ENCODE results near the gene KLHDC2.
A peak's percentile ranks its signal among the peaks of the same experiment; 100 is the strongest.
"Not testable (repeated sequence)": the region's sequence is repeated elsewhere in the genome, so short reads cannot be mapped to it uniquely, and the experiment has no call there.

The KLHDC2 gene, protein sequence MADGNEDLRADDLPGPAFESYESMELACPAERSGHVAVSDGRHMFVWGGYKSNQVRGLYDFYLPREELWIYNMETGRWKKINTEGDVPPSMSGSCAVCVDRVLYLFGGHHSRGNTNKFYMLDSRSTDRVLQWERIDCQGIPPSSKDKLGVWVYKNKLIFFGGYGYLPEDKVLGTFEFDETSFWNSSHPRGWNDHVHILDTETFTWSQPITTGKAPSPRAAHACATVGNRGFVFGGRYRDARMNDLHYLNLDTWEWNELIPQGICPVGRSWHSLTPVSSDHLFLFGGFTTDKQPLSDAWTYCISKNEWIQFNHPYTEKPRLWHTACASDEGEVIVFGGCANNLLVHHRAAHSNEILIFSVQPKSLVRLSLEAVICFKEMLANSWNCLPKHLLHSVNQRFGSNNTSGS

DNA sequence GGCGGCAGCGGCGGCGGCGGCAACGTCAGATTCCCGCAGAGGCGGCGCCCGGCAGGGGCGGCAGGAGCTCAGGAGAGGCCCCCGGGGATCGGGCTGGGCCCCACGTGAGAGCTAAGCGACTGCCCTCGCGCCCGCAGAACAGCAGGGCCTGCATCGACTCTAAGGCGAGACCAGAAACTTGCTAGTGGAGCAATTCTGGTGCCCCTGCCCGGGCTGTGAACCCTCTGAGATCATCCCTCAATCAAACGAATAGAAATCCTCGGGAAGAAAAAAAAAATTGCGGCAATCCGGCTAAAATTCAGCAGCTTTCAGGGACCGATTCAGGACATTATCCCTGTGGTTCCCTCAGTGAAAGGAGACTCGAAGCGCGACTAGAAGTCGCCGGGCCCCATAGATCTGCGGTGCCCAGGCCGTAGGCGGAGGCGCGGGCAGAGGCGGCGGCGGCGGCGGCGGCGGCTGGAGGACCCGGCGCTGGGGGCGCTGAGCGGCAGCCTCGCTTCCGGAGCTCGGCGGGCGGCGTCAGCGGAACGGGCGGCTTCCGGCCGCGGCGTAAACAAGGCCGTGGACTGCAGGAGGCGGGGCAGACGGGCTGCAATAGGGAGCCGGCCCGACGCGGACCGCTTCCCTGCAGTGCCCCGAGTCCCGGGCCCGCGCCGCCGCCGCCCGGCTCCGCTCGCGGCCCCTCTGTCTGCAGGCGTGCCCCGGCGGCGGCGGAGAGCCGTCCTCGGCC, at the start of gene KLHDC2:
Gene KLHDC2, plus strand, starts transcription at position 583 of the 730 bp plus-strand sequence. CDS start 316 bp downstream, outside the sequence.
- peak; percentile 92 for DNase-seq

DNA sequence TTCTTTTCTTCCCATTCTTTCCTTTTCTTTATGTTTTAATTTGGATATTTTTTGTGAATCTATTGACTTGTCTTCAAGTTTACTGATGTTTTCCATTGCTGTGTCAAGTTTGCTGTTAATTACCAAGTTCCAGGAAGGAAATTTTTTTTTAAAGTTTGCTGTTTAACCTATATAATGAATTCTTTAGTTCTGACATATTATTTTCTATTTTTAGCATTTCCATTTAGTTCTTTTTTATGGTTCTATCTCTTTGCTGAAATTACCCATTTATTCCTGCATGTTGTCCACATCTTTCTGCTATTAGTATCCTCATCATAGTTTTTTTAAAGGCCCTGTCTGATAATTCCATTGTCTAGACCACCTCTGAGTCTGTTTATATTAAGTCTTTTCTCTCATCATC, 47.2 kb upstream of the KLHDC2 start:
- no peak for DNase-seq

DNA sequence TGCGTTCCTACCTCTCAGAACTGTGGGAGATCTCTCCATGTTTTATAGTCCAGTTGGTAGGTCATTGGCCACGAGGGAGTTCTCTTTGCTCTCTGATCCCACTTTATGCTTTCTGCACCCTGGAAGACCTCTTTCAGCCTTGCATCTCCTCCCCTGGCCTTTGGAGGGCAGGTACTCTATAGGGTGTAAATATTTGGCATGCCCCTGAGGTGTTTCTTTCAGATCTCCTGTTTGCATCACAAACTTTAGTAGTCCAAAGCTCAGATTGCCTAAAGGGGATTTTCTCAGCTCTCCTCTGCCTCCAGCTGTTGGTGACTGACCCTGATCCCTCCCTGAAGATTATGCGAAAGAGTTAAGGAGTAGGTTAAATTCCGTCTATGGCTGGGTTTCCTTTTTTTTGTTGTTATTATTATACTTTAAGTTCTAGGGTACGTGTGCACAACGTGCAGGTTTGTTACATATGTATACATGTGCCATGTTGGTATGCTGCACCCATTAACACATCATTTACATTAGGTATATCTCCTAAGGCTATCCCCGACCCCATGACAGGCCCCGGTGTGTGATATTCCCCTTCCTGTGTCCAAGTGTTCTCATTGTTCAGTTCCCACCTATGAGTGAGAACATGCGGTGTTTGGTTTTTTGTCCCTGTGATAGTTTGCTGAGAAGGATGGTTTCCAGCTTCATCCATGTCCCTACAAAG, 46.1 kb upstream of the KLHDC2 start:
- DNase-seq, result not testable (repeated sequence)

DNA sequence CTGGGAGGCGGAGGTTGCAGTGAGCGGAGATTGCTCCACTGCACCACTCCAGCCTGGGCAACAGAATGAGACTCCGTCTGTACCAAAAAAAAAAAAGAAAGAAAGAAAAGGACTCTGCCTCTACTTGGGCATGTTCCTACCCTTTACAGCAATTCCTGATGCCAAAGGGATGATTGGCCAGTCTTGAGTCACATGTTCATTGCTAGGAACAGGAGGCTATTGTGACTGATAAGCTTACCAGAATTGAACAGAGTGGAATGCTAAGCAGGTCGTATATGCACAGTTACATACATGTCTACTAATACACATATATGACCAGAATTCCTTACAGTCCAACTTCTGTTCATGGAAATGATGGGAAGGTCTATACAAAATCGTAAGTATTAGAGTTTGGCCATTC, 40.8 kb upstream of the KLHDC2 start:
- DNase-seq, result no peak

DNA sequence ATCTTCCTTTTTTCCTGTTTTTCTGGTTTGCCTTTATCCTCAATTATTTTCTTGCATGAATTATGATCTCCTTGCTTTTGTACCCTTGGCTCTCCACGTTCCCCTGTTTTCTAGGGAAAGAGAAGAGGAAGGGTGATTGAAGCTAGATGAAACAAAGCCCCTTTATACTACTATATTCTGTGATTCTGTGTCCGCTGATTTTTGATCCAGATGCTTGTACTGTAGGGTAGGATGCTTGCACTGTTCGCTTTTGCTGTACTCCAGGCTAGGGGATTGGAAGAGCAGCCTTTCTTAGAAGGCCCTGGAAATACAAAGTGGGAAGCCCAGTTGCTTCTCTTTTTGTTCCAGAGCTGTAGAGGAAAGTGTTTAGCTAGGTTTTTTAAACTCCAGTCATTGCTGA, 35.1 kb upstream of the KLHDC2 start:
- no peak for DNase-seq

DNA sequence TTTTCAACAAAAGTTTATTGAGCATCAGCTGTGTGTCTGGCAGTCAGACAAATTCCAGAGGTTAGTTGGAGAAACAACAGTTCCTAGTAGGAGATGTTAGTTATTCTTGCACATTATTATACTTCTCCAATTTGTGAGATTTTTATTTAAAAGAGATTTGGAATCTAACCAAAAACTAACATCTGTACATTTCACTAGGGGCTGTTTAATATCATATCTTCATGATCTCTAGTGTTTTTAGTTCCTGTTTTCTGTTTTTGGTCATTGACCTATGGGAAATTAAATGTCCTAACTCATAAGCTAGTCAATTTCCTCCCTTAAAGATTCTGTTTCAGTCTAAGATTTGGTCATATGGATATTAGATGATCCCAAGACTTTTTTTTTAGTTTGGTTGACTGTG, 34.1 kb upstream of the KLHDC2 start:
- DNase-seq, result no peak

DNA sequence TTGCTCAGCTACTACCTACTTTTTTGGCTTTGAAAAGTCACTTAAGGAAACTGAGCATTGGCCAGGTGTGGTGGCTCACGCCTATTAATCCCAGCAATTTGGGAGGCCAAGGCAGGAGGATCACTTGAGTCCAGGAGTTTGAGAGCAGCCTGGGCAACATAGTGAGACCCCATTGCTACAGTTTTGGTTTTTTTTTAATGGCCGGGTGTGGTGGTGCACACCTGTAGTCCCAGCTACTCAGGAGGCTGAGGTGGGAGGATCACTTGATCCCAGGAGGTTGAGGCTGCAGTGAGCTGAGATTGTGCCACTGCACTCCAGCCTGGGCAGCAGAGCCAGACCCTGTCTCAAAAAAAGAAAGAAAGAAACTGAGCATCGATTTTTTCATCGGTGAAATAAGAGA, 32.3 kb upstream of the KLHDC2 start:
- DNase-seq, result not testable (repeated sequence)

DNA sequence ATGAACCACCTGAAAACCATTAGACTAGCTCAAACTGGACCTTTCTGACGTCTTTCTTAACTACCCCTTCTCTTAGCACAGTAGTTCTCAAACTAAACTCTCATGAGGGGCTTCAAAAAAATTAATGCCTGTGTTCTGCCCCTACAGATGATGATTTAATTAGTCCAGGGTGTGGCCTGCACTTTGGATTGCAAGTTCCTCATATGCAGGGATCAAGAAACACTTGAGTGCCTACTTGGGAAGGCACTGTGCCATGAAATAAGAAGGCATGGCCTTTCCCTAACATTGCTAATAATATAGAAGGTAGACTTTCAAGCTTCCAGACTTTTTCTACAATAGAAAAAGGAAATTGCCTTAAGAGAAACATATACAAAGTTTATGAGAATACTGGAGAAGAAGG, 22.8 kb upstream of the KLHDC2 start:
- DNase-seq, result no peak

DNA sequence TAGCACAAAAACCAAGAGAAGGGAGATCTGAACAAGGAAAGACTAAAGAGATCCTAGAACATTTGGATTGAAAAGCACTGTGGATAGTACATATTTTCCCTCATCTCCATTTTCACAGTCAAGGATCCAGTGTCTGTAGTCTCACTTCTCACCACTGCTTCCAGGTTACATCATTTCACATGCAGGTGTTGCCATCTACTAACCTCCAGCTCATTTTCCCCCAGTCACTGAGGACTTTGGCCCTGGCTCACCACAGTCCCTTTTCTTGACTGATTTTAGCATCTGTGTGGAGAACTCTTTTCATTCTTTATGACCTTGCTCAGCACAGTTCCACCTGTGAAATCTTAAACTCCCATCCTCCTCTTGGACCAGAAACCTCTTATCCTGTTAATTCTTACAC, 21.5 kb upstream of the KLHDC2 start:
- not testable (repeated sequence) for DNase-seq

DNA sequence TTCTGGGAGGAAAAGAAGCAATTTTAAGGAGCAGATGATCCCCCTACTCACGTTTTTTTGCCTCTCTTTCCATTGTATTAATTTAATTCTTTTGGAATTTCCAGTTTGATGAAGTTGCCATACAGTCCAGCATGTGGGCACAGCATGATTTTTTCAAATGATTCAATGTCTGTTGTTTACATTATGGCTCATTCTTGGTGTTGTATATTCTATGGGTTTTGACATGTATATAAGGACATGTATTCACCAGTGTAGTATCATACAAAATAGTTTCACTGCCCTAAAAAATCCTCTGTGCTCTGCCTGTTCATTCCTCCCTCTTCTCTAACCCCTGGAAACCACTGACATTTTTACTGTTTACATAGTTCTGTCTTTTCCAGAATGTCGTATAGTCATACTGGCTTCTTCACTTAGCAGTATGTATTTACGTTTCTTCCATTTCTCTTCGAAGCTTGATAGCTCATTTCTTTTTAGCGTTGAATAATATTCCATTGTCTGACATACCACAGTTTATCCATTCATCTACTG, 13.3 kb upstream of the KLHDC2 start:
- DNase-seq, result no peak

DNA sequence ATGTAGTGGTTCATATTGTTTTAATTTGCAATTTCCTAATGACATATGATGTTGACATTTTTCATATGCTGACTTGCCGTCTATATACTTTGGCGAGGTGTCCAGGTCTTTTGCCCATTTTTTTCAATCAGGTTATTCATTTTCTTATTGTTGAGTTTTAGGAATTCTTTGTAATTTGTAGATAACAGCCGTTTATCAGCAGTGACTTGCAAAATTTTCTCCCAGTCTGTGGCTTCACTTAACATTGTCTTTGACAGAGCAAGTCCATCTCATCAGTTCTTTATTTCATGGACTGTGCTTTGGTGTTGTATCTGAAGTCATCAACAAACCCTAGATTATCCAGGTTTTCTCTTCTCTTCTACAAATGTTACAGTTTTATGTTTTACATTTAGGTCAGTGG, 12.6 kb upstream of the KLHDC2 start:
- DNase-seq, result no peak

DNA sequence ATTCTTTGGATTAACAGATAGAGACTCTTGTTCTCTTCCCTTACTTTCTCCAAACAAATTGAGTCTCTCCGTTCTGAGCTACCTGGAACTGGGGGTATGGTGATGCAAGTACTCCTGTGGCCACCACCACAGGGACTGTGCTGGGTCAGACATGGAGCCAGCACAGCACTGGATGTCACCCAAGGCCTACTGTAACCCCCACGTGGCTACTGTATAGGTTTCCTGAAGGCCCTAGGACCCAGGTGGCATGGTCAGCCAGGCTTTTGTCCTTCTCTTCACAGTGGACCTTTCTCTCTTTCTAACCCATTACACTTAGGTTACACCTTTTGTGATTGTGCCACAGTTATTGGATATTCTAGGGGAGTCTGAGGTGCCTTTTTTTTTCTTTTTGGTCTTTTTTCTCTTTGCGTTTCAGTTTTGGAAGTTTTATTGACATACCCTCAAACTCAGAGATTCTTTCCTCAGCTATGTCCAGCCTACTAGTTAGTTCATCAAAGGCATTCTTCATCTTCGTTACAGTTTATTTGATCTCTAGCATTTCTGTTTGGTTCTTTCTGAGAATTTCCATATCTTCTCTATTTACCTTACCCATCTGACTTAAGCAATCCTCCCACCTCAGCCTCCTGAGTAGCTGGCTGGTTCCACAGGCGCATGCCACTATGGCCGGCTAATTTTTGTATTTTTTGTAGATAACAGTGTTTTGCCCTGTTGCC, 6.0 kb upstream of the KLHDC2 start:
- DNase-seq, result no peak

DNA sequence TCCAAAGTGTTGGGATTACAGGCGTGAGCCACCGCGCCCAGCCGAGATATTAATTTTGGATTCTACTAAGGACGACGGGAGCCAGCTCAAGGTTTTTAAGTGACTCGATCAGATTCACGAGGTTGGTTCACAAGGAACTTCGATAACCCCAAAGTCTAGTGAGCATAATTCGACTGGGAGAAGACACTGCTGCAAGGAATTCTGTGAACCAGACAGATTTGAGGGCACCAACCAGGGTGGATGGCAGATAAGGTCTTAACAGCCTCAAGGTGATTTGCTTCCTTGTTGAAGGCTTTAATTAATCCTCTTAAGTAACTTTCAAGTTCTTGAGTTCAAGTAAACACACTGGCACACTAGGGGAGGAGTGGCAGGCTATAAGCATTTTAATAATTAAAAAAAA, 1.1 kb upstream of the KLHDC2 start:
- no peak for DNase-seq

DNA sequence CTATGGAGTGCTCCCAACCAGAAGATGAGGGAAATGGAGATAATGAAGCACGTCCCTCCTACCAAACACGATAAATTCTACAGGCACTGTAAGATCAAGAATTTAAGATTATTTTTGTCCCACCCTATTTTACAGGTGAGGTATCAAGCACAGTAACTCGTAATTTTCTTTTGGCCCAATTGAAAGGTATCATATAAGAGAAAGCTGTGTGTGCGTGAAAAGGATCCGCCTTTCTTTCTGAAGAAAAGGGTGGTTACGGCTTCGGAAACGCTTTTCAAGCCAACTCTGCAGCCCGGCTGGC, 733 bp upstream of the KLHDC2 start:
- no peak for DNase-seq

DNA sequence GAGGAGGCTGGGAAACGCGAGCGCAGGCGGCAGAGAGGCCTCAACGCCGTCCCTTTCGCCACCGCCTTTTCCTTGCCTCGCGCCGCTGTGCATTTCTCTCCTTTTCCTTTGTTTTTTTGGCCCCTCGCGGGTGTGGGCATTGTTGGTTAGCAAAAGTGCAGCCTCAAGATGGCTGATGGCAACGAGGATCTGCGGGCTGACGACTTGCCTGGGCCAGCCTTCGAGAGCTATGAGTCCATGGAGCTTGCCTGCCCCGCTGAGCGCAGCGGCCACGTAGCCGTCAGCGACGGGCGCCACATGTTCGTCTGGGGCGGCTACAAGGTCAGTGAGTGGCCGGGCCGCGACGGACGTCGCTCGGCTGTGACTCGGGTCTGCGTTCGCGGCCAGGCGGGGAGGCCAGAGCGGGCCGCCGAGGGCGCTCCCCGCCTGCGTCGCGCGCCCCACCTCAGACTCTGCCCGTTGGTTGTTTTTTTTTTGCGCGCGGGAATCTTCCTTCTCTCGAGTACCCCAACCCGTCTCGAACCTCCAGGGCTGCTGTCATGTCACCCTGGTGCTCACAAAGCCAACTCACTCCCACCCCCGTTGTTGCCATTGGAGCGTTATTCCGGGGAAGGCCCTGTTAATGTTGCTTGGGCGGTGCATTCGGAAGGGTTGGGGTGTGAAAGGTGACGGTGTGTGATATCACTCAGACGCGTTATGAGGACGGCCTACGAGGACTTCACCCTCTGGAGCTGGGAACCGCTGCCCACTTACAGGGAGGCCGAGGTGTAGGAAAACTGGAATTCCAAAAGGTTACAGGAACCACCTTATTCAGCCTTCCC, 558 bp downstream of the KLHDC2 start:
- DNase-seq, result peak; percentile 83

DNA sequence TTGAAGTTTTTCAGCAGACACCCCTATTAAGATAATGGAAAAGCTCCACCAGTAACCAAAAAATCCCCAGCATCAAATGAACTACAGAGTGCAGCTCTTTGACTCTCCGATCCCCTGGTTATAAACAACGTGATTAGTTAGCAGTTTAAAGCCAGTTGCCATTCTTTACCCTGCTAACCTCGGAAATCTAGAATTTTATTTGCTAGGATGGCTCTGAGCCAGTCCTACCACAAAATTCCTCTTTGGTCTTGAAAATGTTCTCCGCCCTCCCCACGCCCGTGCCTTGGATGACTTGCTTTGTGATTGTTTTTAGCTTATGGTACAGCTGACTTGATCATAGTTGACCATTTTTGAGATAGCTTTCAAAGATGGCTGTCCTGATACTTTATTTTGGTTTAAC, 1.2 kb downstream of the KLHDC2 start:
- no peak for DNase-seq

DNA sequence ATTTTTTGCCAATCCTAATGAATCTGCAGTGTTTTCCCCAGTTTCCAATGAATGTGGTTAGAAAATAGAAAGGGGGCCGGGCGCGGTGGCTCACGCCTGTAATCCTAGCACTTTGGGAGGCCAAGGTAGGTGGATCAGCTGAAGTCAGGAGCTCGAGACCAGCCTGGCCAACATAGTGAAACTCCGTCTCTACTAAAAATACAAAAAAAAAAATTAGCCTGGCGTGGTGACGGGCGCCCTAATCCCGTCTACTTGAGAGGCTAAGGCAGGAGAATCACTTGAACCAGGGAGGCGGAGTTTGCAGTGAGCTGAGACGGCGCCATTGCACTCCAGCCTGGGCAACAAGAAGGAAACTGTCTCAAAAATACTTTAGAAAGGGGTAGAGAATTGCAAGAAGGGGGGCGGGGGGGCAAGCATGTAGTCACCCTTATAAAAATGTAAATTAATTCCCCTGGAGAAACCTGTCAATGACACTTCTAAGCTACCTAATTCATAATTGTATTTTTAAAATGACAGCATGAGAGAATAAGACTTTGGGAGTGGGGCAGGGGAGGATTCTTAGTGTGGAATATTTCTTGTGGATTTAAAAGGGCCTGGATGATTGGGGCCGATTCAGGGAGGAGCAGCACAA, 1.7 kb downstream of the KLHDC2 start:
- DNase-seq, result no peak

DNA sequence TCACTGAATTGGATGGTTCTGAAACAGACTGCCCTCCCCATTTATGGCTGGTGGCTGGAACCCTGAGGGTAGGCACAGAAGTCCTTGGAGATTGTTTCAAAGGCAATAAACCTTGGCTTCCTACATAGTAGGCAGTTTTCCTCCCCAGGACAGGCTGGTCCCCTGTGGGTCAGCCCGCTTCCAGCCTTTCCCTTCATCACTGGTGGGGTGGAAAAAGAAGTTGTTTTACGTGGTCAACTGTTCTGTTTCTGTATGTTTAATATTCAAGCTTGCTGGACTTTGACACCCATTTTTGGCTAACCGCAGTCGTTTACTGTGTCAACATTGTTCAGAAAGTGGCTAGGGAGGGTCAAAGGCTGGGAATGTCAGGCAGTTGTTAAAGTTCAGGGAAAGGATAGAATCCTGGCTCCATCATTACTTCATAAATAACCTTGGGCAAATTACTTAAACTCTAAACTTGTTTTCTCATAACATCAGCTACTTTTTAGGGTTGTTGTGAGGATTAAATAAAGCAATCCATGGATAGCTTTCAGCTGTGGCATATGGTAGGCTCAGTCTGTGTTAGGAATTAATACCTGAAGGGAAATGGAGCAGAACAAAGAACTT, 2.4 kb downstream of the KLHDC2 start:
- no peak for DNase-seq

DNA sequence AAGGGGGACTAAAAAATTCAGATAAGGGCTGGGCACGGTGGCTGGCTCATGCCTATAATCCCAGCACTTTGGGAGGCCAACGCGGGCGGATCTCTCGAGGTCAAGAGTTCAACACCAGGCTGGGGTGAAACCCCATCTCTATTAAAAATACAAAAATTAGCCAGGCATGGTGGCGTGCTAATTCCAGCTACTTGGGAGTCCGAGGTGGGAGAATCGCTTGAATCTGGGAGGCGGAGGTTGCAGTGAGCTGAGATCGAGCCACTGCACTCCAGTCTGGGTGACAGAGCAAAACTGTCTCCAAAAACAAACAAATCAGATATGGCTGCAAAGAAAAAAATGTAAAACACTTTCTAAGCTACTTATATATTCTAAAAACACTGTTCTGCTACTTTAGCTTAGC, 3.7 kb downstream of the KLHDC2 start:
- not testable (repeated sequence) for DNase-seq

DNA sequence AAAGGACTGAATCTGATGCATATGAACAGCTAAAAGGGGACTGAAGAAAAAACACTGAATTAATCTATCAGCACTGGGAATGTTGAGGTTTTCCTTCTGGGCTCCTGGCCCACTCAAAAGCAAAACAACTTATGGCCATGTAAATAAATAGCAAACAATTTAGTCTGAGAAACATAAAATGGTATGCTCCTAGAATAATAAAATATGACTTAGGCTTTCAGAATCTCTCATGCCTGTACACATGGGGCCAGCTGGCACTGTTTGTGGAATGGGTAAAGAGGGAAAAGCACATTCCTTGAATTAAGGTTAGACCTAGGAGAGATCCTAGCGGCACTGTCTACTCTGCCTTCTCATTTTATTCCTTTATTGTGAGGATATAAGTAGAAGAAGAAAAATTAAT, 6.2 kb downstream of the KLHDC2 start:
- no peak for DNase-seq

DNA sequence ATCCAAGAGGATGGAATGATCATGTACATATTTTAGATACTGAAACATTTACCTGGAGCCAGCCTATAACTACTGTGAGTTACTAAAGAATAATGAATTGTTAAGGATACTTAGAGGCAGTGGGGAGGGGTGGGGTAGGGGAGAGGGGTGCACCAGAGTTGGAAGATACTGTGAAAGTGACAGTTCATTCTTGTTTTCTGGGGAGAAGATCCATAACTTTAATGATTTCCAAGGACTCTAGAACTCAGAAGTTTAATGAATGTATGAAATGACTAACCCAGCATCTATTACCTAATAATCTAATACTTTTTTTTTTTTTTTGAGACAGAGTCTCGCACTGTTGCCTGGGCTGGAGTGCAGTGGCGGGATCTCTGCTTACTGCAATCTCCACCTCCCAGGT, 10.5 kb downstream of the KLHDC2 start:
- DNase-seq, result no peak
